AG04450 (cell line): ENCODE data around the gene ACY1. TPM values are rescaled to one million over a fixed set of nuclear protein-coding genes. Genes with fewer than 3 reads are reported as not detected.

Experiments used
- CTCF ChIA-PET: fragments of 300-600, 350-600 bp; formaldehyde crosslinking; extraction: SDS; loops from one replicate; lab custom pipeline; 2022; ENCODE audit warnings: antibody characterized with exemption, inconsistent platforms; lab: Charles Lee
- POLR2A ChIA-PET: fragments of 350-600 bp; formaldehyde crosslinking; extraction: SDS; loops from one replicate; lab custom pipeline; 2021; ENCODE audit warnings: antibody characterized with exemption, inconsistent platforms; lab: Yijun Ruan, JAX
- DNase-seq: peaks from one replicate; pipeline ENCODE4 v3.0.0-alpha.2; 2011; ENCODE audit warnings: low read depth, low spot score
- H3K27ac ChIP-seq: one replicate; pipeline ENCODE4 v1.5.1; 2012; ENCODE audit warnings: low read depth, low read length, control low read depth
- H3K27me3 ChIP-seq: one replicate; pipeline ENCODE4 v1.6.0; 2012; ENCODE audit warnings: low read length; ENCODE audit not compliant: control insufficient read depth, insufficient read depth
- H3K4me3 ChIP-seq: 2 replicates; pipeline ENCODE4 v1.5.1; 2011; ENCODE audit warnings: mild to moderate bottlenecking, low read depth, low read length, control low read depth
- H3K9me3 ChIP-seq: 2 replicates; pipeline ENCODE4 v1.5.1; 2012; ENCODE audit warnings: low read length; ENCODE audit not compliant: control insufficient read depth, insufficient read depth
- CTCF ChIP-seq: IDR thresholded peaks from 2 replicates; pipeline ENCODE4 v1.5.1; 2011; ENCODE audit warnings: low read depth, low read length, control low read depth, inconsistent platforms
- polyA plus RNA-seq: library from polyadenylated mRNA; depleted of rRNA; stranded (reverse); fragments of >200 nt; gene quantifications from 2 replicates; pipeline ENCODE4 v1.2.3, GENCODE V29; 2011

The ACY1 gene
- polyA plus RNA-seq, 1 experiment, result 20.4 TPM

- no peak for TF ChIP-seq CTCF
- Histone ChIP-seq H3K9me3 (no peaks in the 10 kb centered on the region; the same call in 1 of the 2 replicates), H3K4me3 (no peak overlapping the region), H3K27ac (no peak overlapping the region), H3K27me3 (no peaks in the 10 kb centered on the region)
- CTCF ChIA-PET, result interaction anchor here (0.7 to 1.0 kb wide), 2 partner anchors 12 to 15 kb away, joined by 3 read pairs; no protein-coding TSS in a partner anchor
- DNase-seq, result no peak
- POLR2A ChIA-PET, result no interaction called here
Observed at GRCh38 chr3:51957520-51958205, 25.7 kb upstream of the ACY1 start.

GRCh38 chr3:51958603-51959521, 24.5 kb upstream of the ACY1 start:
- H3K4me3 ChIP-seq, result no peak overlapping the region
- POLR2A ChIA-PET, result no interaction called here
- no peaks in the 10 kb centered on the region; the same call in 1 of the 2 replicates for H3K9me3 ChIP-seq
- CTCF ChIA-PET, result no interaction called here
- TF ChIP-seq CTCF, result no peak
- DNase-seq, result no peak
- H3K27ac ChIP-seq, result no peak overlapping the region
- H3K27me3 ChIP-seq, result no peaks in the 10 kb centered on the region

GRCh38 chr3:51959651-51960050, 23.7 kb upstream of the ACY1 start:
- ChIA-PET CTCF (no interaction called here), POLR2A (no interaction called here)
- DNase-seq, result no peak
- Histone ChIP-seq H3K4me3 (no peak overlapping the region), H3K27ac (no peak overlapping the region), H3K27me3 (no peaks in the 10 kb centered on the region), H3K9me3 (no peaks in the 10 kb centered on the region; the same call in 1 of the 2 replicates)
- TF ChIP-seq CTCF, result no peak

GRCh38 chr3:51960386-51960785, 22.9 kb upstream of the ACY1 start:
- TF ChIP-seq CTCF, result no peak
- ChIA-PET CTCF (no interaction called here), POLR2A (no interaction called here)

More at GRCh38 chr3:51960386-51960785, 22.9 kb upstream of the ACY1 start:
- Histone ChIP-seq H3K27ac (no peak overlapping the region), H3K4me3 (no peak overlapping the region), H3K27me3 (no peaks in the 10 kb centered on the region), H3K9me3 (no peaks in the 10 kb centered on the region; the same call in 1 of the 2 replicates)
- DNase-seq, result no peak
